Left colon (tissue), 2 donors: ENCODE data around the gene REG4. TPM values are rescaled to one million over a fixed set of nuclear protein-coding genes. Genes with fewer than 3 reads are reported as not detected.
"Not testable (repeated sequence)": the region's sequence is repeated elsewhere in the genome, so short reads cannot be mapped to it uniquely, and the experiment has no call there.

Experiments used
- ATAC-seq: fragments of 200-7000 bp; cut with Tn5 transposase; one replicate; pipeline ENCODE4 v1.9.1; 2020; ENCODE audit warnings: mild to moderate bottlenecking, moderate library complexity
- DNase-seq, 2 donors: peaks; one replicate each; pipeline ENCODE4 v3.0.0-alpha.2; 2020
- intact Hi-C, 2 donors: fragments of 100-400 bp; cut with DNase I in 1 of 2; cut with micrococcal nuclease in 1 of 2; formaldehyde crosslinking; loops; one replicate each; pipeline versions ENCODE4 v1.11.2 to v1.14.0; 2022; cut with DNase I, micrococcal nuclease
- total RNA-seq, 2 donors: library from RNA; stranded (reverse); fragmentation: NEBNext Ultra II Directional; extraction: Animal tissue kit (Norgen Biotek cat#: 25700); gene quantifications; one replicate each; pipeline ENCODE4 v1.2.1, GENCODE V29; 2021
- donor health status: DM: no; HTN: no; CAD: no.
- donor health status: DM: yes; HTN: yes; CAD: no.

Gene REG4
- total RNA-seq, 2 donors from 2014 or later = 35.7 to 37.5 TPM

DNA sequence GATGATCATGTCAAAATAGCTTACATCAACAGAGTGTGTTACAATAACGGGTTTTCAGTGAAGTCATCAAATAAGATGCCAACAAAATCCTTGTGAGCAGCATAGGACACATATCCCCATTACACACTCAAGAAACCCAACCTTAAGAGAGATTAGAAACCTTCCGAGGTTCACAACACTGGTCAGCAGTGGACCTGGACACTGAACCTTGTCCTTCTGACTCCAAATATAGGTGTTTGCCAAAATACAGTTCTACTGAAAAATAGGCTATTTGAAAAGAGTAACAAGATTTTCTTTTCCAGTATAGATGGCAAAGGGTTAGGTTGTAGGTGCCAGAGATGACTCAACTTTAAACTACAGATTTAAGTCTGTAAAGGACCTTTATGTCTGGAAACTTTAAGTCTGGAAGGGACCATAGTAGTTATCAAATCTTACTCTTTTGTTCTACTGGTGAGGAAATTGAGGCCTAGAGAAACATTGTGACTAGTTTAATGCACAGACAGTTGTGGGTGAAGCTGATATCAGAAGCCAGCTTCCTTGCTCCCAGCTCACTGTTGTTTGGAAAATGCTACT, 811 bp upstream of the REG4 start:
- ATAC-seq = no peak
- DNase-seq = no peak
- intact Hi-C loops = no loop called here

DNA sequence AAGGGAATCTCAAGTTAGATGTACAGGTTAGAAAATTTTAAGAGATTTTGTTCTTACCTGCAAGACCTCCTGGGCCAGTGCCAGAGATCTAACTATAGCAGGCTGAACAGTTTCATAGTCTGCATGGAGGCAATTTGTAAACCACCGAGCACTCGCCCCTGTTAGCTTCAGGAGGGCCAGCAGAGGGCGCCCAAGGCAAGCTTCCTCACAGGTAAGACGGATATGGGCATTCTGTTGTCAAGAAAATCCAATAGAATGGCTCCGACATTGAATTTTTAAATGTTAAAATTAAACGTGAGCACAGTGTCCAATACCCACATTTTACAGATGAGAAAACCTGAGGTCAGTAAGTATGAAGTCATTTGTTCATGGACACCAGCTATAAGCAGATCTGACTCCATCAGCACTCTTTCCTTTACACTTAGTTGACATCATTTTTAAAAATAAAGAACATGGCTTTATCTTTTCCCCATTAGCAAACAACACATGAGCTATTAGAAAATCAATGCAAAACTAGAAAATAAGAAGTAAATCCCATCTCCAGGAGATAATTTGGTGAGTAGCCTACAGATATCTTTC, 2.2 kb downstream of the REG4 start:
- intact Hi-C loops = no loop called here
- DNase-seq (peak; percentile 71 to 84), ATAC-seq (peak; percentile 85)

DNA sequence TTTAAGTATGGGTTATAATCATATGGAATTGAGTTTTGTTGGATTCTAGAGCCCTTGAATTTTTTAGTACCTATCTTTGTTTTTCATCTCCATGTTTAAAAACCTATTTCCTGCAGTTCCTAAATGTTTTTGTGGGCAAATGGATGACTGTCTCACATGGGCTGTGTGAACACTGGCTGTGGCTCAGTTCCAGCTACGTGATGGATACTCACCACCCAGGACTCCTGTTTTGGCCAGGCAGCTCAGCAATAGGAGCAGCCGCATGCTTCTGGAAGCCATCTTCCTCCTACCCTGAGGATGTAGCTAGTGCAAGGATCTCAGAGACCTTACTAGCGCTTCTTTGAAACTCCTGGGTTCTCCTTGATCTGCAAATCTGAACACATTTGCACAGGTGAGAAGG, 2.8 kb downstream of the REG4 start:
- DNase-seq (no peak), ATAC-seq (no peak)
- intact Hi-C loops = no loop called here

DNA sequence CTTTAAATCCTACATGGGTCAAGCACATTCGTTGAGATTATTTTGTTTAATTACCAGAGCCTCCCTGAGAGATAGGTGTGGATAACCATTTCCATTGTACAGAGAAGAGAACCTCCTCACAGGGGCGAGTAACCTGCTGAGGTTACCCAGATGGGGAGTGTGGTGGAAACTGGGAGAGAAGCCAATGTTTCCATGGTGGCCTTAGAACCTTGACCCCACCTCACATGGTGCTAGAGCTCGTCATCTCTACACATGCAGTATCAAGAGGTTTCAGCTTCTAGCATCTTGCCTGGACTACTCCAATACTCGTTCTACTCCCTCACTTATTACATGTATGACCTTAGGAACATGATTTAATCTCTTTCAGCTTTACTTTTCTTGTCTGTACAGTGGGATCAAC, 4.8 kb downstream of the REG4 start:
- ATAC-seq = no peak
- intact Hi-C loops = no loop called here
- no peak for DNase-seq

DNA sequence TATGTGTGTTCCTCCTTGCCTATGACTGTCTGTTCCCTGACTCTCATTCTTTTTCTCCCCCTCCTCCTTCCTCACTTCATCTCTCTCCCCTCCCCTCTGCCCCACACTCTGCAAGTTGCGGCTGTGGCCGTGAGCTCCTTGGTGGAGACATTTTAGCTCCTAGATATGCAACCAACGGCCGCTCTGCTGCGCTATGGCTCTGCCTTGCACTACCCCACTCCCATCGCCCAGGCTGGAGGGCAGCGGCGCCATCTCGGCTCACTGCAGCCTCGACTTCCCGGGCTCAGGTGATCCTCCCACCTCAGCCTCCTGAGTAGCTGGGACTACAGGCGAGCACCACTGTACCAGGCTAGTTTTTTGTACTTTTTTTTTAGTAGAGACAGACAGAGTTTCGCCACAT, 5.5 kb downstream of the REG4 start:
- no peak for ATAC-seq
- DNase-seq = no peak
- intact Hi-C loops = no loop called here

DNA sequence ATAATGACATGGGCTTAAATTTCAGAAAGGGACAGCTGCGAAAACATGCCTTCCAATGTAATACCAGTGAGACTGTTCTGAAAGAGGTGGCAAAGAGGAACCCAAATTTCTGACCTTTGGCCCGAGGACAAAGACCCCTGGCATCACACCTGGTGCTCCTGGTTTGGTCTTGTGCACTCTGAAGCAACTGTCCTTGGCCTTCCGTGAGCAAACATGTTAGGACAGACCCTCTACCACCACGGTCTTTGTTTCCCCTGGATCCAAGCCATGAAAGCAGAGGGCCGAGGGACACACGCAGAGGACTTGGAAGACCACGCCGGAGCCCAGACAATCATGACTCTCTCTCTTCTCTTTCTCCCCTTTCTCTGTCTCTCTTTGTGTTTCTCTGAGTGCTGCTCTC, 6.0 kb downstream of the REG4 start:
- intact Hi-C loops = no loop called here
- DNase-seq = no peak
- ATAC-seq = no peak

DNA sequence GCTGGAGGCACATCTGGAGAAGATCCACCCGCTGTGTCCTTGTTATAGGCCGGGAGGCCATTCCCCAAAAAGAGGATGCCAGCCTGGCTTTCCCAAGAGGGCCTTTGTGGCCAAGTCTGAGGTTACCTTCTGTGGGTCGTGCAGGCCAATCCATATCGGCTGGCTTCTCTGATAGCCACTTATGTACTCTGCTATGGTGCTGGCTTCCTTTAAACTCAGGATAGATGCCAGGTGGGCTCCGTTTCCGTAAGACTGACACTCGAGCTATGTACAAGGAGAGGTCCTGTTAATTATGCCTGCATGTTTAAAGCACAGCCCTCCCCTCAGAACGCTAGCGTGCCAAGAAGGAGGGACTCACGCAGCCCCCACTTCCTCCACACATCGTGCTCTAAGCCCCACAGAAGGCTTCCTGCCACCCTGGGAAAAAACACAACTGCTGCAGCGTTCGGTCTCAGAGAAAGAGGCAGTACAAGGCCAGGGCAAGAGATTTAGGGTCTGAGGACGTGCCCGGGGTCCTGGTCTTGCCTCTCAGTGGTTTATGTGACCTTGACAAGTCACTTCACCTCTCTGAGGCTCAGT, 11.6 kb downstream of the REG4 start:
- intact Hi-C loops = no loop called here
- no peak for DNase-seq
- no peak for ATAC-seq

DNA sequence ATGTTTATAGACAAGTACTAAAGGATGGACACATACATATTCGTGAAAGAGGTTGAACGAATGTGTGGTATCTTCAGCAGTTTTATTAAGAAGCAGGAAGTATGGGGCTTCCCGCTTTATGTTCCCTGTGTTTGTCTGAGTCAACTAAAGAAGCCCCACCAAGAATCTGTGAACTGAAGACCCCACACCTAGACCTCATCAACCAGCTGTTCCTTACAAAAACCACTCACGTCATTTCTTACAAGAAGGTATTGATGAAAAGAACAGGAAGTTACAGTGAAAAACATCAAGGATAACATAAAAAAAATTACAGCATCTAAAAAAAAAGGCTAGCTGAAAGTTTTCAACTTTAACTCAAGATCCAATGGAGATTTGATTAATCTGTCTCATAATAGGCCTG, 12.3 kb downstream of the REG4 start:
- intact Hi-C loops = no loop called here
- no peak for DNase-seq
- no peak for ATAC-seq

DNA sequence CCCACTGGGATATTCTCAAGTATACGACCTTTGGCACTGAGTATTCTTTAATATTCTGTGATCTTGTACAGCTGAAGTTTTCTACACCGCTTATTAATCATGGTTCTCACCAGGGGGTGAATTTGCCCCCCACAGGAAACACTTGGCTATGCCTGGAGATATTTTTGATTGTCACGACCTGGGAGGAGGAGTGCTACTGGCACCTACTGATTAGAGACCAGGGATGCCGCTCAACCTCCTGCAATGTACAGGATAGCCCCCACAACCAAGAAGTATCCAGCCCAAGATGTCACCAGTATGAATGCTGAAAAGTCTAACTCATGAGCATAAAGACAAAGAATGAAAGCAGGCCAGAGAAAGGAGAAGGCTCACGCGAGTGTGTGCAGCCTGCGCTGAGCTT, 13.7 kb downstream of the REG4 start:
- intact Hi-C loops = no loop called here
- DNase-seq (no peak), ATAC-seq (no peak)

DNA sequence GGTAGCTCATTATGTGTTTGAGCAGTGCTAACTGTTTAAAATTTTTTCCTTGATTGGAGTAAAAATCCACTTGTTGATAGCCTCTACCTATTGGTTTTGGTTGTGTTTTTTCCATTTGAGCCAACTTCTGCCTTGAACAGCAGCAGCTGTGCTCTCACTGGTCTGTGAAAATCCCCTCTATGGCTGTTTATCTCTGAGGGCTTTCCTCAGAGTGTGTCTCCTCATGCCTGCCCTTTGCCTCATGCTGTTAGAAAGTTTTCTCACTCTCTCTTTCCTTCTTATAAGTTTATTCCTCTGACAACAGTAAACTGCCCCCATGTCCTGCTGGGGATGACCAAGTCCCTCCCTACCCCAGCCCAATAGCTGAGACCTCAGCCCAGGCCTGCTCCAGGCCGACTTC, 14.1 kb downstream of the REG4 start:
- intact Hi-C loops = no loop called here
- no peak for ATAC-seq

DNA sequence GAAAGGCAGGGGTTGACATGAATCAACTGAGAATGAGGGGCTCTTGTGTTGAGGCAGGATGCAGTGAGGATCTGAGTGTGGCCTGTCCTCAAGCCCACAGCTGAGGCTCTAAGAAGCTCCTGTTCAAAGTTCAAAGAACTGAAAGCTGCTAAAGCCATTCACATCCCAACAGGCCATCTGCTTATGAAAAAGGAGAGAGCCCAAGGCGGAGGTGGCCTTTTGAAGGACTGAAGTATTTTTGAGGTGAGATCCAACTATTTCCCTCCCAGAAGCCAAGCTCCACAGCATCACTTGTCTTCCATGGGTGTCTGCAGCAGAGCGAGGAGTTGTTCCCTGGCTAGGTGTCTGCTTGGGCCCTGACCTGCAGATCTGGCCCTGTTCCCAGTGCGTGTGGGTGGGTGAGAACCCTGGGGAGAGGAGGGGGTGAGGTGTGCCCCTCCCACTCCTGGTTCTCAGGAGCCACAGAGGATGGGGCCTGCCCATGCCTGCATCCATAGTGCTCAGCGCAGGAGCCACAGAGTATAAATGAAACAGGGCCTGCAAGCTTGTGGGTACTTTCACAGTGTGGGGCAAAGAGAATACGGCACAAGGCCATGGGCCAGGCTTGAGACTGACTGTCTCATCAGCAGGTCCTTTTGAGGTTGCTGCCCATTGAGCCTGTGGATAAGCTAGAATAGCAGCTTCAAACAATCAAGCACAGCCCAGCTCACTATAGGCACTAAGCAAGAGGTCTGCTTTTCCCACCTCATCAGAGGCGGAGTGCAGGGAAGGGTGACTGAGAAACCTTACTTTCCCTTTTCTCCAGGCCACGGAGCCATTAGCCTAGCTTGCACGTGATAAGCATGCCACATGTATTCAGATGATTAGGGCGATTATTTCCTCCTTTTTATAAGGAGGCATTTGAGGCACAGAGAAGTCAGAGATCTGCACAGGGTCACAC, 15.7 kb downstream of the REG4 start:
- DNase-seq = no peak
- no peak for ATAC-seq
- intact Hi-C loops = no loop called here

More for the DNA sequence above, 14.1 kb downstream of the REG4 start:
- no peak for DNase-seq

DNA sequence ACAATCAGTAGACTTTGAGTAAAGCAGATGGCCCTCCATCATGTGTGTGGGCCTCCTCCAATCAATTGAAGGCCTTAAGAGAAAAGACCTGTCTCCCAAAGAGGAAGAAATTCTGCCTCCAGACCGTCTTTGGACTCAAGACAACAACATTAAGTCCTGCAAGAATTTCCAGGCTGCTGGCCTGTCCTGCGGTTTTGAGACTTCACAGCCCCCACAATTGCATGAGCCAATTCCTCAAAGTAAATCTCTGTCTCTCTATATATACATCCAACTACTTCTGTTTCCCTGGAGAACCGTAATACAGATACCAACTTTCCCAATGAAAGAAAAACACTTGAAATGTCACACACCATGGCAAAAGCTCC, 16.4 kb downstream of the REG4 start:
- DNase-seq (no peak), ATAC-seq (no peak)
- intact Hi-C loops = no loop called here

DNA sequence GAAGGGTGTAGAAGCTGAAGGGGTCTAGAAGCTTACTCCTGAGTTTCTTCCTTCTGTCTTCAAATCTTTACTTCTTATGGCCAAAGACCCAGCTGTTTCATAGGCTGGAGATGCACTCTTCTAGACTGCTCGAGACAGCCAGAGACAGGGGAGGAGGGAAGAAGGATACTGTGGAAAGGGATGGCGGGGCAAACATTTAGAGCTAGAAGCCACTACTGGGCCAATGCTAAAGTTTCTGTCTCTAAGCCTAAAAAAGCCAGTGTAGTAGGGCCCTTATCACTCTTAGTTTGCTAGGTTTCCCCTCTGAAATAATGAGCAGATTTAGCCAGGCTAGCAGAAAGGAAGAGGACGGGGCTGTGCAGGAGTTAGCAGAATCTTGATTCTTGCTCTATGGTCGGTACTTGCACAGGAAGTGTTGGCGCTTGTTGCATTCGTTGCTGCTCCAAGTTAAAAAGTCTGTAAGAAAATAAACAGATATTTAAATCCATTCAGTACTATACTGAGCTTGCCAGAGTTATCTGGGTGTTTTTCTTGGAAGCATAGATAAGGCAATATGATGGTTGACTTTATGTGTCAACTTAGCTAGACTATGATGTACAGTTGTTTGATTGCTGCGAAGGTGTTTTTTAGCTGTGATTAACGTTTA, 16.9 kb downstream of the REG4 start:
- intact Hi-C loops = no loop called here
- peak; percentile 28 for ATAC-seq

DNA sequence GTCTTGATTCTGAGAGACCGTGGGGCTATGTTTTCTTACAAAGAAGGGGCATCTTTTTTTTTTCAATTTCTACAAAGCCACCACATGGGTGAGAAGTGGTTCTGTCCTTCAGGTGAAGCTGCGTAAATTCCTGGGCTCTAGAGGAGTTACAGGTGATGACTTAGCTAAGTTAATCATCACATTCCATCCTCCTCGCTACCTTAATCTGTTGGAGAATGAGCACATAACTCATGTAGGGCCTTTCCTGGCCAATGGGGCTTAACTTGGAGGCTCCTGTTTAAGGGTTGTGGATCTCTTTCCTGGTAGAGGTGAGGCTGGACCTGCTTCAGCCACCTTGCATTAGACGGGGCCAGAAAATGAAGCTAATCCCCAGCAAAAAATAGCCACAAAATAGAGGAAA, 19.9 kb downstream of the REG4 start:
- no peak for DNase-seq
- intact Hi-C loops = no loop called here
- ATAC-seq = peak; percentile 51

More for the DNA sequence above, 16.9 kb downstream of the REG4 start:
- no peak for DNase-seq

DNA sequence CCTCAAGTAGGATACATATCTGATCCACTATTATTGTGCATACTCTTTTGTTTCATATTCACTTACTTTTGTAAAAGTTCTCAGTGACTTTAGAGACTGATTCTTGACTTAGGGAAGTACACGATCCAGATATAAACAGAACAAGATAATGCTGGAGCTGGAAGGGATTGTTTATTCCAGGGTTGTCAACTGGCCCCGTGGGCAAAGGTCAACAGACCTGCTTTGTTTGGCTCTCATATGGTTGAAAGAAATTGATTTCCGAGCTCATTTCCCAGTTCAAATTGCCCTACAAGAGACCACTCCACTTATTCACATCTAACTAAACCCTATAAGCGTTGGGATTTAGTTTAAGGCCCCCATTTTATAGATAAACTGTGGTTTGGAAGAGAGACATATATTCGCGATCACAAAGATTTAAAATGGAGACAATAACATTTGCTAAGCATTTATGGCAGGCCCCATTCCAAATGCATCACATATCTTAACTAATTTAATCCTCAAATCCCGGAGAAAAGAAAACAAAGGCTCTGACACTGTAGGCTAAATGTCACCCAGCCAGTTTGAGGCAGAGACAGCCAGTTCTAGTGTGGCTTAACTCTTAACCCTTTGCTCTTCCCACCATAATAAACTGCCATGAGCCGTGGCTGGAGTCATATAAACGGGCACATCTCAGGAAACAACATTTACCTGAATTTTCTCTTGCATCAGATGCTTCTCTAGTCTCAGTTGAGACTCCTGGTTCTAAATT, 20.6 kb downstream of the REG4 start:
- peak; percentile 74 for ATAC-seq
- DNase-seq = peak in 1 of 2 donors; percentile 37
- intact Hi-C loops = no loop called here

DNA sequence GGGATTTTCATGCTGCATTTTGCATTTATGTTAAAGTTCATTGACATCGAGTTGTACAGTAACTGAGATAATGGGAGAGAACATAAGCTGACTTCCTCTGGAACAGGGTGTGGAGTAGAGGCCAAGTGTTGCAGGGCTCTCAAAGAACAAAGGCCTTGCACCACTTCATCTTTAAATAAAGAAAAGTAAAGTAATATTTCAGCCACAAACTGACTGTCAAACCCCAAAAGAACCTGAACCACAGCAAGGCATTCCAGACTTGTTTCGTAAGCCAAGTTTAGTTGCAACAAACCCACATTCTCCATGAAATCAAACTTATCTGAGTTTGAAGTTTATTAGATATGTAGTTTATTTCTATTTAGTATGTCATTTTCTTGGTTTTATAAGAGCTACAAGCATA, 23.5 kb downstream of the REG4 start:
- intact Hi-C loops = no loop called here
- ATAC-seq = peak; percentile 73
- no peak for DNase-seq

DNA sequence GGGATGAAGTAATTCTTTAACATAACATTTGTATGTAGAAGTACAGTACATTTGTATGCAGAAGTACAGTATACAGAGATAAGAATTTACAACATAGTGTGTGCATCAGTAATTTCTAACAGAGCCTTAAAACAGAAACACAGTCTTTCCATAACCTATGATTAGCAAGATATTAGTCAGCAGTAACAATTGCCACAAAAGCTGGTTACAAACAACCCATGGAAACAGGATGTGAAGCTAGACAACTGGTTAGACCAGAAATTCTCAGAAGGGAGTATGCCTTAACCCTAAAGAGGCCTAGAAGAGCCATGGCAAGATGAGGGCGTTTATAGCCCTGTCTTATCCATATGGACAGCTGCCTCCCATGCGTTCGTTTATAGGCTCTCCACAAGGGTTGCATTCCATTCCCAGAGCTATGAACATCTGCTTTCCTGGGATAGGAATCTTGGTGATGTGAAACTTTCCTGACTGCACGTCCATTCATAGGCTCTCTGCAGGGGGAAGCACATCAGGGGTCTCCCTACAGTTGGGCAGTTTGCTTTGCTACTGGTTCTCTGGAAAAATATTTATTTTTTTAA, 24.7 kb downstream of the REG4 start:
- intact Hi-C loops, ATAC-seq, DNase-seq: not testable (repeated sequence)

DNA sequence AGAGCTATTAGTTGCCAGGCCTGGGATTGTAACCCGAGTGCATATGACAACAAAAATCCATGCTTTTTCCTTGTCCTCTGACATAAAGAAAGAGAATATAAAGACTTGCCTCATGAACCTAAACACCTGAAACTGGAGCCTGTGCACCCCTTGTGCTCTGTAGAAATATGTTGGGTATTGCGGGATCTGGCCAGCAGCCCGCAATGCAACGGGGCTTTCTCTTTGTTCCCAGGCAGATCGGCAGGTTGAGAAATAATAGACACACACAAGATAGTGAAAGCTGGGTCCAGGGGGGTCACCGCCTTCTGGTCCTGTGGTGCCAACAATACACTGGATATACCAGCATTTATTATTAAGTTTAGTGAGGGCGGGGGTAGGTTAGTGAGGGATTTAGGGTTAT, 25.2 kb downstream of the REG4 start:
- intact Hi-C loops, ATAC-seq, DNase-seq: not testable (repeated sequence)
